ENCODE measurements around the gene CUL4A.

Gene CUL4A

DNA sequence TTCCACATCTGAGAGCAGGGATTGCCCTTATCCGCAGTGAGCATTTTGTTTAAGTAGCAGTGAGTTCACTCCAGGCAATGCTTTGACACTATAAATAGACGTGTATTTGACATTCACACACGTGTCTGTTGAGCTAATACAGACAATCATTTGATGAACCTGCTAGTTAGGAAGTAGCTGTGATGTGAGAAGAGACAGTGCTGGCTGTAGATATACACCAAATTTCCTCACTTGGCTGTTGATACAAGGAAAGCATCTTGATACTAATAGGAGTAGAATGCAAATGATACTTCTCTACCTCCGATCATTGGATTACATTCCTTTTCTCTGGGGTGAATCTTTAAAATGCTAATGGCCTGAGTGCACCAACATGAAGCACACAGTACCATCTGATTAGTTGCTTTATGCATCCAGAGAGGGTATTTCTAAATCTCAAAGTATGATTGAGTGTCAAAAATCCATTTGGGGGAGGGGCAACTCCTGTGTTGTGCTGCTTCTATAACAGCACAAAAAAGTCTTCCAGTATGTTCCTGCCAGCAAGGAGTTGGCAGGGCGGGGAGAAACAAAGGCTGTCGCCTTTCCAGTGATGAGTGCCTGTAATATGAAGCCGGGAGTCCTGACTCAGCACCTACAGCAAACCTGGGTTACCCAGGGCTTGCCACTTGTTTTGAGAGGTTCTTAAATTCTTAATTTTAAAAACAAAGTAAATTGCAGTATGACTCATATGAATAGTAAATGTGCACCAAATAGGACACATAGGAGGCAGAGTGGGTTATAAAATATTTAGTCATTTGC, 7.0 kb downstream of the CUL4A start:
- Histone ChIP-seq H3K4me1 (ENCODE audit: control insufficient read depth, insufficient read depth, low read length) (peaks cover 12% of the 10 kb centered on the region), H3K4me3 (ENCODE audit: low read depth, low read length) (no peak overlapping the region), H3K36me3 (ENCODE audit: control insufficient read depth, insufficient read depth, low read length) (peaks cover 12% of the 10 kb centered on the region), H3K9me3 (ENCODE audit: control insufficient read depth, insufficient read depth, low read length) (no peaks in the 10 kb centered on the region), H3K9ac (ENCODE audit: low read depth, low read length) (no peak overlapping the region), H3K27me3 (ENCODE audit: control insufficient read depth, insufficient read depth, low read length) (no peaks in the 10 kb centered on the region)

DNA sequence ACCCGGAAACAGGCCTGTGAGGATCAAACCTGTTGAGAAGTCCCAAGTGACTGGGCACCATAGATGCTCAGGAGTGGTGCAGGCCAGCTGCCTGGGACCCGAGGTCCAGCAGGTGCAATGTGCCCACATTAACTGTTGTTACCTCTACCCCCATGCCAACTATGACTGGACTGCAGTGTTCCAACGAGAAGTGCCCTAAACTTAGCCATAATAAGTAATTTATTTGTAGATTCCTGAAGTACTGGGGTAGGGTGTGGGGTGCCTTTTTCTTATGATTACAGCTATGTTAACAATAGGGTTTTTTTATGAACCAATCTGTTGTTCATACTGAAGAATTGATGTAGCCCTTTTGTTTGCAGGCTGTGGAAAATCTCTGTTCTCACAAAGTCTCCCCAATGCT, 9.2 kb downstream of the CUL4A start:
- no peak overlapping the region for H3K9ac ChIP-seq (ENCODE audit: low read depth, low read length)
- H3K27me3 ChIP-seq (ENCODE audit: control insufficient read depth, insufficient read depth, low read length) = no peaks in the 10 kb centered on the region
- no peak overlapping the region for H3K4me3 ChIP-seq (ENCODE audit: low read depth, low read length)
- peaks cover 12% of the 10 kb centered on the region for H3K4me1 ChIP-seq (ENCODE audit: control insufficient read depth, insufficient read depth, low read length)
- no peaks in the 10 kb centered on the region for H3K9me3 ChIP-seq (ENCODE audit: control insufficient read depth, insufficient read depth, low read length)
- H3K36me3 ChIP-seq (ENCODE audit: control insufficient read depth, insufficient read depth, low read length) = peaks cover 24% of the 10 kb centered on the region

DNA sequence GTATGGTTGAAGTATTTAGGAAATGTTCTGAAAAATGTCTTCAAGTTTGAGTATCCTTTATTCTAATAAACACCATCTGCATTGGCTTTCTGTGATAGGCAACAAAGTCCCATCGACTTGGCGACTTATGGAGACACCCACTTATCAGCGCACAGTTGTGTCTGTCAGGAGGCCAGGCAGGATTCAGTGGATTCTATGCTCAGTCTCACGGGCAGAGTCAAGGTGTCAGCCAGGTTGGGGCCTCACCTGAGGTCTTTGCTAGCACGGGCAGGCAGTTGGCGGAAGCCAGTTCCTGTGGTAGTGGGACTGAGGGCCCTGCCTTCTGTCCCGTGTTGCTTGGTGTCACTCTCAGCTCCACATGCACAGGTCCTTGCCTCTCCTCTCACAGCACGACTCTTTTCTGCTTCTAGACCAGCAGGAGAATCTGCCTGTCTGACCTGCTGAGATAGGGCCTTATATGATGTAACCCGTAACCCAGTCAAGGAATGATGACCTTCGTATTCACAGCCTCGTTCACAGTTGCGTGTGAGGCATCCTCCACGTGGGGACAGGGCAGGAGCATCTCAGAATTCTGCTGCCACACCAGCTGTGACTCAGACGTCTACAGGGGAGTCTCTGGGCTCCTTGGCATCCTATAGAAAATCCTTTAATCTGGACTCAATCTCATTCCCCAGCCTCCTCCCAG, 10.0 kb downstream of the CUL4A start:
- Histone ChIP-seq H3K36me3 (ENCODE audit: control insufficient read depth, insufficient read depth, low read length) (peaks cover 27% of the 10 kb centered on the region), H3K27me3 (ENCODE audit: control insufficient read depth, insufficient read depth, low read length) (no peaks in the 10 kb centered on the region), H3K9ac (ENCODE audit: low read depth, low read length) (no peak overlapping the region)

DNA sequence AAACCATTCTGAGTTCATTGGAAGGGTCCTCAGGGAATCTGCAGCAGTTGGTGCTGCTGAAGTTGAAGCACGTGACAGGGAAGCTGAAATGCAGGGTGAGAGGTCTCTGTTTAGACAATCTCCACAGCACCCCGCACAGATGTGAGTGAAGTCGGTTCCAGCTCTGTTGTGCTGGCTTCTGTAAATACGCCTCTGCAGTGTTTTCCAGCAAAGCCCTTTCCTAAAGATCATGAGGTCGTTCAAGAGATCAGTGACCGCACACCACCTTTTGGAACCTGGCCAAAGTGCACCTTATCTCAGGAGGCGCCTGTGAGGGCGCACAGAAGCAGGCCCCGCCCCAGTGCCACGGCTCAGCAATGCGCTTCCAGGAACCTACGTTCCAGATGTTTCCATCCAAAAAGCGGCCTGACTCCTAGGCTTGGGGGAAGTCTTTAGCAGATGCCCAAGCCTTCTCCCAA, 10.8 kb downstream of the CUL4A start:
- Histone ChIP-seq H3K4me1 (ENCODE audit: control insufficient read depth, insufficient read depth, low read length) (peaks cover 12% of the 10 kb centered on the region), H3K36me3 (ENCODE audit: control insufficient read depth, insufficient read depth, low read length) (peaks cover 30% of the 10 kb centered on the region), H3K9ac (ENCODE audit: low read depth, low read length) (no peak overlapping the region), H3K4me3 (ENCODE audit: low read depth, low read length) (no peak overlapping the region), H3K27me3 (ENCODE audit: control insufficient read depth, insufficient read depth, low read length) (no peaks in the 10 kb centered on the region), H3K9me3 (ENCODE audit: control insufficient read depth, insufficient read depth, low read length) (no peaks in the 10 kb centered on the region)

More for the DNA sequence above, 10.0 kb downstream of the CUL4A start:
- Histone ChIP-seq H3K4me1 (ENCODE audit: control insufficient read depth, insufficient read depth, low read length) (peaks cover 12% of the 10 kb centered on the region), H3K4me3 (ENCODE audit: low read depth, low read length) (no peak overlapping the region), H3K9me3 (ENCODE audit: control insufficient read depth, insufficient read depth, low read length) (no peaks in the 10 kb centered on the region)

DNA sequence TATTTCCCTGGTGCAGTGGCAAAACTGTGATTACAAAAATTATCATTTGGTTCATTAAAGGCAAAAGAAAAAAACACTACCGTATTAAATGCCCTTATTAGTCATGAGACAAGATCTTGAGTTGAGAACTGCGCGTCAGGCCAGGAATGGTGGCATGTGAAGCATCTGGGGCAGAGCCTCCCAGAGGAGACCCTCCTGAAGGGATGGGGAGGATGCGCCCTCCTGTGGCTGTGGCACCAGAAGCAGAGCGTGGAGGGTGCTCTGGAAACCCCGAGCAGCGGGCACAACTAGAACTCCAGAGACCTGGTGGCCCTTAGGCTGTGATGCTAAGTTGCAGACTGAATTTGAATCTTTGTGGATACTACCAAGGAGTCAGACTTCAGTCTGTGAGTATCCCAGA, 11.5 kb downstream of the CUL4A start:
- Histone ChIP-seq H3K9ac (ENCODE audit: low read depth, low read length) (no peak overlapping the region), H3K36me3 (ENCODE audit: control insufficient read depth, insufficient read depth, low read length) (peaks cover 37% of the 10 kb centered on the region), H3K4me3 (ENCODE audit: low read depth, low read length) (no peak overlapping the region), H3K4me1 (ENCODE audit: control insufficient read depth, insufficient read depth, low read length) (peaks cover 10% of the 10 kb centered on the region), H3K27me3 (ENCODE audit: control insufficient read depth, insufficient read depth, low read length) (no peaks in the 10 kb centered on the region), H3K9me3 (ENCODE audit: control insufficient read depth, insufficient read depth, low read length) (no peaks in the 10 kb centered on the region)

DNA sequence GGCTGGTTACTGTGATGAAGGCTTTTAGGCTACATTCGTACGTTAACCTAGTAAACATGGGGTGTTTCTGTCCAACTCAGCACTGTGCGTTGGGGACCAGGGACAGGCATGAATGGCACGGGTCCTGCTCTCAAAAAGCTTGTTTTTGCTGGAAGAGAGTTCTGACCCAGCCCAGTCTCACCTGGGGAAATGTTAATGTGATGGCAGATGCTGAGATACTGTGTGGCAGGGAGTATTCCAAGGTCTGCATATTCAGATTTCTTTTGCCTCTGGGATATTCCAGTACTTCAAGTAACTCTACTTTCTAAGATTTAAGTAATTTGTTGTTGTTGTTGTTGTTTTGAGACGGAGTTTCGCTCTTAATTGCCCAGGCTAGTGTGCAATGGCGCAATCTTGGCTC, 13.7 kb downstream of the CUL4A start:
- H3K4me3 ChIP-seq (ENCODE audit: low read depth, low read length) = no peak overlapping the region
- H3K9me3 ChIP-seq (ENCODE audit: control insufficient read depth, insufficient read depth, low read length) = no peaks in the 10 kb centered on the region
- H3K27me3 ChIP-seq (ENCODE audit: control insufficient read depth, insufficient read depth, low read length) = no peaks in the 10 kb centered on the region
- H3K4me1 ChIP-seq (ENCODE audit: control insufficient read depth, insufficient read depth, low read length) = no peaks in the 10 kb centered on the region
- H3K9ac ChIP-seq (ENCODE audit: low read depth, low read length) = no peak overlapping the region
- peaks cover 45% of the 10 kb centered on the region for H3K36me3 ChIP-seq (ENCODE audit: control insufficient read depth, insufficient read depth, low read length)

DNA sequence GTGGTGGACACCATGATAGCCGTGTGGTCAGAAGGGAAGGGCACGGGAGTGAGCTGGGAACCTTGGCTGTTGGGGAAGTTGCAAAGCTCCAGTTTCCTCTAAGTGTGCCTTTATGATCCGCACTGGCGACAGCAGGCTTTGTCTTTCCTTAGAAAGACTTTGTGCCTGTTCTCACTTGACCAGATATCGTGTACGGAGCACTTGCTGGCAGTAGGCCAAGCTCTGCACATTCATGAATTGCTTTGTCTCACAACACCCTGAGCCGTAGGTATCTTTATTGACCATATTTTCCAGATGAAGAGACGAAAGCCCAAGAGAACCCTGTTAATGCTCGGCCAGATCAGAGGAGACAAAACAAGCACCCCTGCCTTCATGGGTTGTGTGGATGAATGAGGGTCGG, 15.1 kb downstream of the CUL4A start:
- no peak overlapping the region for H3K9ac ChIP-seq (ENCODE audit: low read depth, low read length)
- no peaks in the 10 kb centered on the region for H3K27me3 ChIP-seq (ENCODE audit: control insufficient read depth, insufficient read depth, low read length)
- peaks cover 51% of the 10 kb centered on the region for H3K36me3 ChIP-seq (ENCODE audit: control insufficient read depth, insufficient read depth, low read length)
- H3K4me3 ChIP-seq (ENCODE audit: low read depth, low read length) = no peak overlapping the region
- H3K9me3 ChIP-seq (ENCODE audit: control insufficient read depth, insufficient read depth, low read length) = no peaks in the 10 kb centered on the region
- H3K4me1 ChIP-seq (ENCODE audit: control insufficient read depth, insufficient read depth, low read length) = no peaks in the 10 kb centered on the region

DNA sequence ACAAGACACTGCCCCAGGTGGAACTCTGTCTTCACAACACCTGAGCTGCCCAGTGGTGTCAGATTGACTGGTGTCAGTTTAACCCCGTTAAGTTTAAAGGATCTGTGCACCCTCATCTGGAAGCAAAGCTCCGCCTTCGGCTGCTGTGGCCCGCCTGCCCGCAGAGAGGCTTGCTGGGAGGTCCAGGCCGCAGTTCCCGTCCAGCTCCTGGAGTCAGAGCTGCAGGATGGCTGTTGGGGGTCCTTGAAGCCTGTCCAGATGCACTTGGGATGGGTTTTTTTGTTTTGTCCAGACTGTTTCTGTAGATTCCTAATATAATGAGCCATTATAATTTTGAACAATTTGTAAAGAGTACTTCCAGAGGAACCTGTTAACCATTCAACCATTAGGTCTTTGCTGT, 16.1 kb downstream of the CUL4A start:
- H3K36me3 ChIP-seq (ENCODE audit: control insufficient read depth, insufficient read depth, low read length) = peaks cover 52% of the 10 kb centered on the region
- H3K9ac ChIP-seq (ENCODE audit: low read depth, low read length) = no peak overlapping the region
- no peak overlapping the region for H3K4me3 ChIP-seq (ENCODE audit: low read depth, low read length)
- no peaks in the 10 kb centered on the region for H3K27me3 ChIP-seq (ENCODE audit: control insufficient read depth, insufficient read depth, low read length)
- no peaks in the 10 kb centered on the region for H3K9me3 ChIP-seq (ENCODE audit: control insufficient read depth, insufficient read depth, low read length)
- no peaks in the 10 kb centered on the region for H3K4me1 ChIP-seq (ENCODE audit: control insufficient read depth, insufficient read depth, low read length)

DNA sequence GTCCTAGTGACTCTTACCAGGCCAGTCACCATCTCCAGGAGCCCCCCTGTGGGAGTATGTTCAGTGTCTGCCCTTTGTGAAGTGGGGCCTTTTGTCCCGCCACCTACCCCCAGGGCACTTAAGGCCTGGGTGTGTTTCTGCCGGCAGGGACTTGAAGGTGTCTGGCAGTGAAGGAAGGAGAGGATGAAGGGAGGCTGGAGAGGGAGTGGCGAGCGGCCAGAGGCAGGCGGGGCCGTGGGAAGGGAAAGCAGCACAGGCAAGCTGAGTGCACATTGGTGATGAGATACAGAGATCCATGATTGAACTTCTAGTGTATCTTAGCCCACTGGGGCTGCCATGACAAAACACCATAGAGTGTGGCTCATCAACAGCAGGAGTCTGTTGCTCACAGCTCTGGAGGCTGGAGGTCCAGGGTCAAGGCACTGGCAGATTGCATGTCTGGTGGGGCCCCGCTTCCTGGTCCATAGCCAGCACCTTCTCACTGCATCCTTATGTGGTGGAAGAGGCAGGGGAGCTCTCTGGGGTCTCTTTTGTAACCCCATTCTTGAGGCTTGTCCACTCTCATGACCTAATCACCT, 17.5 kb downstream of the CUL4A start:
- H3K36me3 ChIP-seq (ENCODE audit: control insufficient read depth, insufficient read depth, low read length) = peaks cover 53% of the 10 kb centered on the region
- no peak overlapping the region for H3K4me3 ChIP-seq (ENCODE audit: low read depth, low read length)
- no peak overlapping the region for H3K9ac ChIP-seq (ENCODE audit: low read depth, low read length)
- H3K27me3 ChIP-seq (ENCODE audit: control insufficient read depth, insufficient read depth, low read length) = no peaks in the 10 kb centered on the region
- no peaks in the 10 kb centered on the region for H3K4me1 ChIP-seq (ENCODE audit: control insufficient read depth, insufficient read depth, low read length)
- no peaks in the 10 kb centered on the region for H3K9me3 ChIP-seq (ENCODE audit: control insufficient read depth, insufficient read depth, low read length)

DNA sequence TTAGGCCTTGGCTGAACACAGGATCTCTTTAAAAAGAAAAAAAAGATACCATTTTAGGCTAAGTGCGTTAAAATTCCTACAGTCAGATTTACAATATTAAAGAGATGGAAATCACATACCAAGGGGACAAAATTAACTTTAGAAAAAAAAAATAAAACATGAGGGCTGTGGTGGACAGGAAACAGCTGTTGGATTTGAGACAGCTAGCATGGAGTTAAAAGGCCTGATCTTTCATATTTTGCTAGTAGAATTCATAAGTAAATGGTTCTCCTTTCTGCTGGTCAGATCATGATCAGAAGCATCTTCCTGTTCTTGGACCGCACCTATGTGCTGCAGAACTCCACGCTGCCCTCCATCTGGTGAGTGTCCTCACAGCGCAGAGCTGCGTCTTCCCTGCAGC, 19.7 kb downstream of the CUL4A start:
- no peaks in the 10 kb centered on the region for H3K27me3 ChIP-seq (ENCODE audit: control insufficient read depth, insufficient read depth, low read length)
- H3K4me1 ChIP-seq (ENCODE audit: control insufficient read depth, insufficient read depth, low read length) = no peaks in the 10 kb centered on the region
- H3K36me3 ChIP-seq (ENCODE audit: control insufficient read depth, insufficient read depth, low read length) = peaks cover 38% of the 10 kb centered on the region
- no peaks in the 10 kb centered on the region for H3K9me3 ChIP-seq (ENCODE audit: control insufficient read depth, insufficient read depth, low read length)
- no peak overlapping the region for H3K9ac ChIP-seq (ENCODE audit: low read depth, low read length)
- H3K4me3 ChIP-seq (ENCODE audit: low read depth, low read length) = no peak overlapping the region

DNA sequence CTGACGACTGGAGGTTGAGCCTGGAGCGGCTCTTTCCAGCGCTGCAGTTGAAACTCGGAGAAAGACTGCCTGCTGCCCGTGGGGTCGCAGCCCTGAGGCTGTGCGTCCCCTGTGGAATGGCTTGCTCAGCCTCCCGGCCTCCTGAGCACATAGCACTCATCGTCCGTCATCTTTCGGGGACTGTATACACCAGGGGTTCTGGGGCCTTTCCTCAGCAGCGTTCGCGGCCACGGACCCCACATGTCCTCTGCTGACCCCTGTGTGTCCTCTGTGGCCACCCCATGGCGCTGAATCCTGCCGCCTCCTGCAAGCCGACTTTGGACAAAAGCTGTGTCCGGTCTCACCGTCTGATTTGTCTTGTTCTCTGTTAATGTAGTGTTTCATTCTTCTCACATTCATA, 20.4 kb downstream of the CUL4A start:
- H3K36me3 ChIP-seq (ENCODE audit: control insufficient read depth, insufficient read depth, low read length) = peaks cover 38% of the 10 kb centered on the region
- no peaks in the 10 kb centered on the region for H3K27me3 ChIP-seq (ENCODE audit: control insufficient read depth, insufficient read depth, low read length)
- no peaks in the 10 kb centered on the region for H3K9me3 ChIP-seq (ENCODE audit: control insufficient read depth, insufficient read depth, low read length)
- no peaks in the 10 kb centered on the region for H3K4me1 ChIP-seq (ENCODE audit: control insufficient read depth, insufficient read depth, low read length)
- H3K9ac ChIP-seq (ENCODE audit: low read depth, low read length) = no peak overlapping the region
- H3K4me3 ChIP-seq (ENCODE audit: low read depth, low read length) = no peak overlapping the region

All from iPS-15b (cell line).